GM23338 (cell line): ENCODE measurements around the gene FAF2.

Source experiments
- CTCF ChIP-seq, 2 experiments: fragments of 200-600 bp in 1 of 2; sonication (generic) in 1 of 2; conservative IDR thresholded peaks; 2 replicates each; pipeline versions ENCODE4 v1.5.1 to v1.6.1; 2016 to 2017; ENCODE audit warnings: antibody characterized with exemption in 2 of 2, low read depth in 2 of 2, mild to moderate bottlenecking in 2 of 2, moderate library complexity in 1 of 2
- POLR2AphosphoS5 ChIP-seq: IDR thresholded peaks from 2 replicates; pipeline ENCODE4 v1.6.1; 2016; ENCODE audit warnings: antibody characterized with exemption, low read depth

- TF ChIP-seq POLR2AphosphoS5 = no peak
- no peak for TF ChIP-seq CTCF (conservative IDR thresholded peaks at IDR 0.05; ENCODE audit: low read depth in 2 of 2)
Observed at GRCh38 chr5:176500511-176500910, 52.3 kb downstream of the FAF2 start.
